K562 (cell line): ENCODE measurements around the gene FAR2. TPM values are rescaled to one million over a fixed set of nuclear protein-coding genes. Genes with fewer than 3 reads are reported as not detected.

Experiments
- ATF1 ChIP-seq, 2 experiments: fragments of 450-650 bp in 1 of 2; IDR thresholded peaks; 2 replicates each; pipeline ENCODE4 v1.6.1; 2016; ENCODE audit warnings: missing compliant biosample characterization in 1 of 2, missing genetic modification characterization in 1 of 2
- CBX3 ChIP-seq, 2 experiments: IDR thresholded peaks; 1 replicate in 1 of 2; 2 replicates in 1 of 2; pipeline ENCODE4 v1.6.1; 2012; ENCODE audit warnings: inconsistent platforms in 2 of 2, low read length in 2 of 2, borderline replicate concordance in 1 of 2, control low read depth in 1 of 2
- DACH1 ChIP-seq: fragments of 450-650 bp; IDR thresholded peaks from 2 replicates; pipeline ENCODE4 v1.6.1; 2018; ENCODE audit not compliant: partially characterized antibody
- ERF ChIP-seq: fragments of 450-650 bp; formaldehyde crosslinking; IDR thresholded peaks from 2 replicates; pipeline ENCODE4 v1.4.0; 2020; ENCODE audit warnings: mild to moderate bottlenecking, mixed read lengths
- FOXM1 ChIP-seq, 2 experiments: fragments of 450-650 bp in 1 of 2; sonication (generic) in 1 of 2; formaldehyde crosslinking in 1 of 2; IDR thresholded peaks; 2 replicates each; pipeline versions ENCODE4 v1.6.1 to v1.9.0; 2017 to 2022; ENCODE audit warnings: low read depth in 2 of 2, mild to moderate bottlenecking in 2 of 2, missing genetic modification reagents in 1 of 2, moderate library complexity in 1 of 2
- GABPB2 ChIP-seq: fragments of 250-450 bp; sonication (Bioruptor Pico); conservative IDR thresholded peaks from 2 replicates; pipeline ENCODE4 v1.5.1; 2021; ENCODE audit warnings: mild to moderate bottlenecking
- L3MBTL2 ChIP-seq: fragments of 450-650 bp; IDR thresholded peaks from 2 replicates; pipeline ENCODE4 v1.6.1; 2016; ENCODE audit warnings: mild to moderate bottlenecking, moderate library complexity
- MEIS2 ChIP-seq: fragments of 450-650 bp; IDR thresholded peaks from 2 replicates; pipeline ENCODE4 v1.6.1; 2014; ENCODE audit warnings: mild to moderate bottlenecking; ENCODE audit not compliant: partially characterized antibody
- NR2C2 ChIP-seq, 2 experiments: fragments of 200-800 bp in 1 of 2; sonication (Bioruptor generic) in 1 of 2; sonication (generic) in 1 of 2; formaldehyde crosslinking in 1 of 2; IDR thresholded peaks; 2 replicates each; pipeline versions ENCODE4 v1.6.1 to v1.8.0; 2016 to 2022; ENCODE audit warnings: mild to moderate bottlenecking in 1 of 2, missing compliant biosample characterization in 1 of 2, missing genetic modification characterization in 1 of 2, missing genetic modification reagents in 1 of 2
- NRF1 ChIP-seq, 2 experiments: fragments of 450-650 bp; IDR thresholded peaks in 1 of 2; conservative IDR thresholded peaks in 1 of 2; 2 replicates each; pipeline ENCODE4 v1.6.1; 2014; ENCODE audit warnings: mild to moderate bottlenecking in 2 of 2
- RBFOX2 ChIP-seq: fragments of 200-400 bp; formaldehyde crosslinking; IDR thresholded peaks from 2 replicates; pipeline ENCODE4 v1.6.1; 2017; ENCODE audit warnings: low read depth, mild to moderate bottlenecking, low read length, moderate library complexity
- SOX6 ChIP-seq: fragments of 450-650 bp; IDR thresholded peaks from 2 replicates; pipeline ENCODE4 v1.6.1; 2014; ENCODE audit warnings: mild to moderate bottlenecking
- STAG1 ChIP-seq: sonication (generic); formaldehyde crosslinking; IDR thresholded peaks from 2 replicates; pipeline ENCODE4 v1.5.0; 2020; ENCODE audit warnings: missing genetic modification reagents, borderline replicate concordance
- ZBED1 ChIP-seq: IDR thresholded peaks from 2 replicates; pipeline ENCODE4 v1.6.1; 2014
- ZBTB8A ChIP-seq: fragments of 450-650 bp; IDR thresholded peaks from 2 replicates; pipeline ENCODE4 v1.6.1; 2018; ENCODE audit warnings: mild to moderate bottlenecking, moderate library complexity; ENCODE audit not compliant: partially characterized antibody
- ZFPM2 ChIP-seq: fragments of 250-450 bp; sonication (Bioruptor Pico); IDR thresholded peaks from 2 replicates; pipeline ENCODE4 v1.5.1; 2022; ENCODE audit warnings: mild to moderate bottlenecking
- ZNF197 ChIP-seq: fragments of 200-800 bp; sonication (Bioruptor generic); IDR thresholded peaks from 2 replicates; pipeline ENCODE4 v1.6.1; 2016; ENCODE audit warnings: low read depth, missing genetic modification characterization, missing compliant biosample characterization
- ZNF76 ChIP-seq: fragments of 250-450 bp; sonication (Bioruptor Pico); IDR thresholded peaks from 2 replicates; pipeline ENCODE4 v1.4.0; 2020; ENCODE audit warnings: mild to moderate bottlenecking, moderate library complexity, borderline replicate concordance
- ZNF764 ChIP-seq: fragments of 250-450 bp; sonication (Bioruptor Pico); IDR thresholded peaks from 2 replicates; pipeline ENCODE4 v1.4.0; 2020; ENCODE audit warnings: low read depth, mild to moderate bottlenecking, moderate library complexity
- polyA plus RNA-seq, 8 experiments: library from polyadenylated mRNA; depleted of rRNA in 4 of 8; stranded (reverse) in 5 of 8; unstranded in 3 of 8; fragments of >200 nt; fragmentation: Nextera tagmentation in 2 of 8; fragmentation: Illumina TruSeq in 1 of 8; extraction: Ambion mirVana in 2 of 8; extraction: Trizol in 1 of 8; gene quantifications; 2 replicates each; pipeline versions ENCODE4 v1.2.1 to v1.2.3, GENCODE V29; 2011 to 2014; ENCODE audit warnings: inconsistent platforms in 1 of 8, missing spikeins in 1 of 8
- total RNA-seq, 7 experiments: library from RNA; depleted of rRNA in 6 of 7; stranded (reverse); fragments of >200 nt in 6 of 7; fragmentation: Illumina TruSeq in 2 of 7; extraction: Trizol in 2 of 7; gene quantifications; 2 replicates each; pipeline versions ENCODE4 v1.2.1 to v1.2.3, GENCODE V29; 2011 to 2021; ENCODE audit warnings: low replicate concordance in 1 of 7
- TF ChIP-seq, protein P1 (sequence below): fragments of 200-800 bp; sonication (Bioruptor generic); IDR thresholded peaks from 2 replicates; pipeline ENCODE4 v1.6.1; 2017; ENCODE audit warnings: missing genetic modification characterization, missing compliant biosample characterization
- TF ChIP-seq, protein P2 (sequence below): sonication (generic); formaldehyde crosslinking; IDR thresholded peaks from 2 replicates; pipeline ENCODE4 v1.8.1; 2022; ENCODE audit warnings: missing genetic modification reagents
- TF ChIP-seq, protein P3 (sequence below): fragments of 250-450 bp; sonication (Bioruptor Pico); IDR thresholded peaks from 2 replicates; pipeline ENCODE4 v1.4.0; 2020

Gene FAR2
- total and polyA plus RNA-seq, 9 of the 15 experiments (the other 6 are each of a cell fraction or from before 2014, with no cell fraction given), result 5.0 to 13.4 (median 8.5) TPM

DNA sequence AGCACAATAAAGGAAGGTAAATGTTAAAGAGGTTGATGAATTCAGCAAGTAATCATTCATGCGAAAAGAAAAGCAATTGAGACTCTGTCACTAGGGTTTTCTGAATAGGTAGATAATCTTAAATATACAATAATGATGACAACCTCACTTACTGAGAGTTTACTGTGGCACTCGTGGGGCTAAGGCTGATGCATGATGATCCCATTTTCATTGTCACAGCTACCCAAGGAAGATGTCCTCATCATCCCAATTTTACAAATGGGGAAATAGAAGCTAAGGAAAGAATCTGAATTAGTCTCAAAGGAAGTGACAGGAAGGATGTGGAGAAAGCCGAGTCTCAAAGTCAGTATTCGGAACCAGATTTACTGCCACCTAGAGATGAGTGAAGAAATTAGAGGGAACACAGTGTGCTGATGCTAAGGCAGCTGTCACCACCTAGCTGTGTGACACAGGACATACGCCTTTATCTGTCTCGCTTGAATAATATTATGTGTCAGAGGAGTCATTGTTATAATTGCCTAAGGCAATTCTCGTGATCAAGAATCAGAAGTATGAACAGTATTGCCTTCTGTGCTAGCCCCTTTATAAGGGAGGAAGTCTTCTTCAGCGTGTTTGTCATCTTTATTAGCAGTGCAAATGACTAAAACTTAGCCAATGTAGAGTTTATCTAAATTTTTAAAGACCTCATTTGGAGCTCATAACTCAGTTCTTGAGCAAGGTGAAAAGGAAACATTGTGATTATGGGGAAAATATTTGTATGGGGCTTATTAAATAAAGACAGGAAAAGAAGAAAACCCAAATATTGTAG is 168.7 kb downstream of the FAR2 start (continued):
- TF ChIP-seq ZNF764 (CRISPR knock-in tag) (no peak), NRF1 (conservative IDR thresholded peaks at IDR 0.05 in 1 of 2, IDR thresholded peaks at IDR 0.05 in 1 of 2) (no peak), SOX6 (no peak), ZNF197 (no peak), ATF1 (CRISPR knock-in tag; IDR thresholded peaks at IDR 0.05) (no peak), ATF1 (tag; IDR thresholded peaks at IDR 0.05) (no peak), ZBTB8A (no peak), ERF (no peak), STAG1 (CRISPR knock-in tag) (peak; percentile 11; the same call in 1 of the 2 replicates), ZBED1 (no peak), RBFOX2 (no peak), MEIS2 (peak; percentile 68), FOXM1 (IDR thresholded peaks at IDR 0.05; ENCODE audit: low read depth) (no peak), FOXM1 (CRISPR knock-in tag; IDR thresholded peaks at IDR 0.05; ENCODE audit: low read depth) (no peak), ZFPM2 (CRISPR knock-in tag) (no peak), CBX3 (IDR thresholded peaks at IDR 0.05; ENCODE audit: borderline replicate concordance in 1 of 2, low read length in 2 of 2) (no peak), DACH1 (no peak), ZNF76 (CRISPR knock-in tag) (no peak), NR2C2 (CRISPR knock-in tag; IDR thresholded peaks at IDR 0.05) (no peak), NR2C2 (tag; IDR thresholded peaks at IDR 0.05) (no peak), GABPB2 (CRISPR knock-in tag) (no peak), L3MBTL2 (no peak)
- TF ChIP-seq, protein P1, sequence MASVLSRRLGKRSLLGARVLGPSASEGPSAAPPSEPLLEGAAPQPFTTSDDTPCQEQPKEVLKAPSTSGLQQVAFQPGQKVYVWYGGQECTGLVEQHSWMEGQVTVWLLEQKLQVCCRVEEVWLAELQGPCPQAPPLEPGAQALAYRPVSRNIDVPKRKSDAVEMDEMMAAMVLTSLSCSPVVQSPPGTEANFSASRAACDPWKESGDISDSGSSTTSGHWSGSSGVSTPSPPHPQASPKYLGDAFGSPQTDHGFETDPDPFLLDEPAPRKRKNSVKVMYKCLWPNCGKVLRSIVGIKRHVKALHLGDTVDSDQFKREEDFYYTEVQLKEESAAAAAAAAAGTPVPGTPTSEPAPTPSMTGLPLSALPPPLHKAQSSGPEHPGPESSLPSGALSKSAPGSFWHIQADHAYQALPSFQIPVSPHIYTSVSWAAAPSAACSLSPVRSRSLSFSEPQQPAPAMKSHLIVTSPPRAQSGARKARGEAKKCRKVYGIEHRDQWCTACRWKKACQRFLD, result no peak
- TF ChIP-seq, protein P2, sequence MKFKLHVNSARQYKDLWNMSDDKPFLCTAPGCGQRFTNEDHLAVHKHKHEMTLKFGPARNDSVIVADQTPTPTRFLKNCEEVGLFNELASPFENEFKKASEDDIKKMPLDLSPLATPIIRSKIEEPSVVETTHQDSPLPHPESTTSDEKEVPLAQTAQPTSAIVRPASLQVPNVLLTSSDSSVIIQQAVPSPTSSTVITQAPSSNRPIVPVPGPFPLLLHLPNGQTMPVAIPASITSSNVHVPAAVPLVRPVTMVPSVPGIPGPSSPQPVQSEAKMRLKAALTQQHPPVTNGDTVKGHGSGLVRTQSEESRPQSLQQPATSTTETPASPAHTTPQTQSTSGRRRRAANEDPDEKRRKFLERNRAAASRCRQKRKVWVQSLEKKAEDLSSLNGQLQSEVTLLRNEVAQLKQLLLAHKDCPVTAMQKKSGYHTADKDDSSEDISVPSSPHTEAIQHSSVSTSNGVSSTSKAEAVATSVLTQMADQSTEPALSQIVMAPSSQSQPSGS (CRISPR knock-in tag), result no peak
- TF ChIP-seq, protein P3, sequence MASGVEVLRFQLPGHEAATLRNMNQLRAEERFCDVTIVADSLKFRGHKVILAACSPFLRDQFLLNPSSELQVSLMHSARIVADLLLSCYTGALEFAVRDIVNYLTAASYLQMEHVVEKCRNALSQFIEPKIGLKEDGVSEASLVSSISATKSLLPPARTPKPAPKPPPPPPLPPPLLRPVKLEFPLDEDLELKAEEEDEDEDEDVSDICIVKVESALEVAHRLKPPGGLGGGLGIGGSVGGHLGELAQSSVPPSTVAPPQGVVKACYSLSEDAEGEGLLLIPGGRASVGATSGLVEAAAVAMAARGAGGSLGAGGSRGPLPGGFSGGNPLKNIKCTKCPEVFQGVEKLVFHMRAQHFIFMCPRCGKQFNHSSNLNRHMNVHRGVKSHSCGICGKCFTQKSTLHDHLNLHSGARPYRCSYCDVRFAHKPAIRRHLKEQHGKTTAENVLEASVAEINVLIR (CRISPR knock-in tag), result no peak
